WTC11 (cell line): ENCODE data around the gene PGS1. TPM values are rescaled to one million over a fixed set of nuclear protein-coding genes. Genes with fewer than 3 reads are reported as not detected.

Experiments
- ATAC-seq: fragments of 200-7000 bp; cut with Tn5 transposase; 2 replicates; pipeline ENCODE4 v1.10.0; 2021; ENCODE audit warnings: mild to moderate bottlenecking, moderate library complexity
- CTCF ChIA-PET: fragments of 300-600 bp; sonication (Branson Sonifier 250); formaldehyde crosslinking; loops from one replicate; lab custom pipeline; 2021; ENCODE audit warnings: antibody characterized with exemption; lab: Charles Lee
- POLR2A ChIA-PET: fragments of 350-600 bp; sonication (Branson Sonifier 250); formaldehyde crosslinking; loops from one replicate; lab custom pipeline; 2021; ENCODE audit warnings: antibody characterized with exemption; lab: Charles Lee
- DNase-seq: peaks from one replicate; pipeline ENCODE4 v3.0.0; 2021; ENCODE audit warnings: low spot score
- H3K27ac Mint-ChIP-seq: 2 replicates; pipeline ENCODE4 v1.8.0; 2021; ENCODE audit warnings: mixed read lengths
- H3K27me3 Mint-ChIP-seq: 2 replicates; pipeline ENCODE4 v1.8.0; 2021; ENCODE audit warnings: low read depth, mild to moderate bottlenecking, moderate library complexity, mixed read lengths
- H3K36me3 Mint-ChIP-seq: 2 replicates; pipeline ENCODE4 v1.8.0; 2021; ENCODE audit warnings: mixed read lengths
- H3K4me1 Mint-ChIP-seq: 2 replicates; pipeline ENCODE4 v1.8.0; 2022; ENCODE audit warnings: mixed read lengths
- H3K4me3 Mint-ChIP-seq: 2 replicates; pipeline ENCODE4 v1.8.0; 2021; ENCODE audit warnings: mild to moderate bottlenecking, moderate library complexity, mixed read lengths
- H3K9me3 Mint-ChIP-seq: 2 replicates; pipeline ENCODE4 v1.8.0; 2021; ENCODE audit warnings: mixed read lengths
- AR ChIP-seq: fragments of 250-450 bp; sonication (Bioruptor Pico); IDR thresholded peaks from 2 replicates; pipeline ENCODE4 v1.9.0; 2021; ENCODE audit warnings: mild to moderate bottlenecking
- CREM ChIP-seq: sonication (generic); formaldehyde crosslinking; IDR thresholded peaks from 2 replicates; pipeline ENCODE4 v1.8.1; 2022; ENCODE audit warnings: mild to moderate bottlenecking, missing genetic modification reagents, moderate library complexity
- E2F5 ChIP-seq: sonication (generic); formaldehyde crosslinking; IDR thresholded peaks from 2 replicates; pipeline ENCODE4 v1.8.1; 2022; ENCODE audit warnings: mild to moderate bottlenecking, moderate library complexity, missing genetic modification reagents
- ELF4 ChIP-seq: sonication (generic); formaldehyde crosslinking; IDR thresholded peaks from 2 replicates; pipeline ENCODE4 v1.8.1; 2022; ENCODE audit warnings: low read depth, mild to moderate bottlenecking, moderate library complexity, missing genetic modification reagents
- FOXJ3 ChIP-seq: sonication (generic); formaldehyde crosslinking; IDR thresholded peaks from 2 replicates; pipeline ENCODE4 v1.9.0; 2021; ENCODE audit warnings: missing genetic modification reagents, mild to moderate bottlenecking, borderline replicate concordance
- FOXK1 ChIP-seq: sonication (generic); formaldehyde crosslinking; IDR thresholded peaks from 2 replicates; pipeline ENCODE4 v1.8.0; 2022; ENCODE audit warnings: mild to moderate bottlenecking, moderate library complexity, missing genetic modification reagents
- FOXP1 ChIP-seq: sonication (generic); formaldehyde crosslinking; IDR thresholded peaks from 2 replicates; pipeline ENCODE4 v1.8.0; 2022; ENCODE audit warnings: missing genetic modification reagents, mild to moderate bottlenecking, moderate library complexity, borderline replicate concordance
- GTF2I ChIP-seq: fragments of 250-450 bp; sonication (Bioruptor Pico); conservative IDR thresholded peaks from 2 replicates; pipeline ENCODE4 v1.4.0; 2021; ENCODE audit warnings: mild to moderate bottlenecking
- IRF1 ChIP-seq: sonication (generic); formaldehyde crosslinking; IDR thresholded peaks from 2 replicates; pipeline ENCODE4 v1.8.0; 2023; ENCODE audit warnings: missing genetic modification reagents
- MYBL2 ChIP-seq: sonication (generic); formaldehyde crosslinking; IDR thresholded peaks from 2 replicates; pipeline ENCODE4 v1.8.1; 2023; ENCODE audit warnings: mild to moderate bottlenecking, moderate library complexity, missing genetic modification reagents
- SMAD3 ChIP-seq: sonication (generic); formaldehyde crosslinking; IDR thresholded peaks from 2 replicates; pipeline ENCODE4 v1.8.0; 2022; ENCODE audit warnings: missing genetic modification reagents, mild to moderate bottlenecking, borderline replicate concordance
- SP1 ChIP-seq: sonication (generic); formaldehyde crosslinking; conservative IDR thresholded peaks from 2 replicates; pipeline ENCODE4 v1.8.1; 2022; ENCODE audit warnings: missing genetic modification reagents
- TEAD1 ChIP-seq: sonication (generic); formaldehyde crosslinking; IDR thresholded peaks from 2 replicates; pipeline ENCODE4 v1.8.0; 2022; ENCODE audit warnings: mild to moderate bottlenecking, missing genetic modification reagents
- TEAD4 ChIP-seq: sonication (generic); formaldehyde crosslinking; IDR thresholded peaks from 2 replicates; pipeline ENCODE4 v1.8.0; 2022; ENCODE audit warnings: mild to moderate bottlenecking, missing genetic modification reagents
- TP53 ChIP-seq: sonication (generic); formaldehyde crosslinking; IDR thresholded peaks from 2 replicates; pipeline ENCODE4 v1.8.1; 2023; ENCODE audit warnings: mild to moderate bottlenecking, missing genetic modification reagents
- USF2 ChIP-seq: sonication (generic); formaldehyde crosslinking; IDR thresholded peaks from 2 replicates; pipeline ENCODE4 v1.8.1; 2023; ENCODE audit warnings: mild to moderate bottlenecking, missing genetic modification reagents, moderate library complexity
- ZNF138 ChIP-seq: sonication (generic); formaldehyde crosslinking; conservative IDR thresholded peaks from 2 replicates; pipeline ENCODE4 v1.8.1; 2022; ENCODE audit warnings: mild to moderate bottlenecking, moderate library complexity, missing genetic modification reagents
- ZNF232 ChIP-seq: sonication (generic); formaldehyde crosslinking; IDR thresholded peaks from 2 replicates; pipeline ENCODE4 v1.8.0; 2022; ENCODE audit warnings: mild to moderate bottlenecking, missing genetic modification reagents
- ZNF263 ChIP-seq: sonication (generic); formaldehyde crosslinking; IDR thresholded peaks from 2 replicates; pipeline ENCODE4 v1.8.1; 2022; ENCODE audit warnings: low read depth, mild to moderate bottlenecking, moderate library complexity, missing genetic modification reagents
- total RNA-seq: library from RNA; stranded (reverse); gene quantifications from 3 replicates; pipeline ENCODE4 v1.2.3, GENCODE V29; 2021
- TF ChIP-seq, protein P1 (sequence below): sonication (generic); formaldehyde crosslinking; IDR thresholded peaks from 2 replicates; pipeline ENCODE4 v1.8.0; 2023; ENCODE audit warnings: mild to moderate bottlenecking, missing genetic modification reagents
- TF ChIP-seq, protein P2 (sequence below): fragments of 250-450 bp; sonication (Bioruptor Pico); conservative IDR thresholded peaks from 2 replicates; pipeline ENCODE4 v1.9.0; 2021; ENCODE audit warnings: mild to moderate bottlenecking

Gene PGS1
- total RNA-seq, 1 experiment from 2014 or later, result 51.4 TPM

GRCh38 chr17:78365561-78366108, 12.8 kb upstream of the PGS1 start:
- TF ChIP-seq ZNF263, result no peak
- peak; percentile 84 for TF ChIP-seq TEAD4 (CRISPR knock-in tag)
- TF ChIP-seq USF2, result peak; percentile 16; the same call in 1 of the 2 replicates
- TF ChIP-seq SP1 (CRISPR knock-in tag), result peak; percentile 65
- peak; percentile 94 for TF ChIP-seq TEAD1
- TF ChIP-seq FOXP1, result no peak
- TF ChIP-seq AR (CRISPR knock-in tag), result no peak
- ATAC-seq (peak; percentile 50), DNase-seq (peak; percentile 92)
- no peaks in the 10 kb centered on the region for H3K9me3 Mint-ChIP-seq
- CTCF ChIA-PET, result interaction anchor here (1.0 to 9.8 kb wide), 13 partner anchors 9 to 114 kb away, joined by 3 to 115 read pairs (median 4); partner anchors contain the start of gene PGS1
- POLR2A ChIA-PET, result interaction anchor here (1.0 to 1.8 kb wide), 4 partner anchors 9 to 49 kb away, joined by 3 to 7 read pairs (median 4); partner anchors contain the start of gene PGS1
- H3K4me1 Mint-ChIP-seq, result peaks cover 87% of the 10 kb centered on the region
- H3K4me3 Mint-ChIP-seq, result peak overlapping the region; percentile 46
- no peaks in the 10 kb centered on the region for H3K36me3 Mint-ChIP-seq
- no peaks in the 10 kb centered on the region for H3K27me3 Mint-ChIP-seq
- peak overlapping the region; percentile 97 for H3K27ac Mint-ChIP-seq

GRCh38 chr17:78366109-78366848, 12.2 kb upstream of the PGS1 start:
- ChIA-PET CTCF (interaction anchor here (1.0 to 9.8 kb wide), 12 partner anchors 9 to 115 kb away, joined by 3 to 115 read pairs (median 4); partner anchors contain the start of gene PGS1), POLR2A (interaction anchor here (0.6 to 1.8 kb wide), 5 partner anchors 8 to 266 kb away, joined by 3 to 7 read pairs (median 4); partner anchors contain the start of gene PGS1)
- Mint-ChIP-seq H3K36me3 (no peaks in the 10 kb centered on the region), H3K27me3 (no peaks in the 10 kb centered on the region), H3K9me3 (no peaks in the 10 kb centered on the region), H3K4me1 (peaks cover 89% of the 10 kb centered on the region), H3K27ac (peak overlapping the region; percentile 97), H3K4me3 (peak overlapping the region; percentile 46)
- DNase-seq (peak; percentile 40), ATAC-seq (peak; percentile 1)
- TF ChIP-seq CREM (CRISPR knock-in tag), result no peak
- TF ChIP-seq ZNF232, result 0 out of 2 replicates have a peak, but pooled peaks have one; percentile 45
- TF ChIP-seq MYBL2 (CRISPR knock-in tag), result 0 out of 2 replicates have a peak, but pooled peaks have one; percentile 46
- no peak for TF ChIP-seq ZNF138 (CRISPR knock-in tag)
- TF ChIP-seq ELF4, result no peak
- TF ChIP-seq, protein P1, sequence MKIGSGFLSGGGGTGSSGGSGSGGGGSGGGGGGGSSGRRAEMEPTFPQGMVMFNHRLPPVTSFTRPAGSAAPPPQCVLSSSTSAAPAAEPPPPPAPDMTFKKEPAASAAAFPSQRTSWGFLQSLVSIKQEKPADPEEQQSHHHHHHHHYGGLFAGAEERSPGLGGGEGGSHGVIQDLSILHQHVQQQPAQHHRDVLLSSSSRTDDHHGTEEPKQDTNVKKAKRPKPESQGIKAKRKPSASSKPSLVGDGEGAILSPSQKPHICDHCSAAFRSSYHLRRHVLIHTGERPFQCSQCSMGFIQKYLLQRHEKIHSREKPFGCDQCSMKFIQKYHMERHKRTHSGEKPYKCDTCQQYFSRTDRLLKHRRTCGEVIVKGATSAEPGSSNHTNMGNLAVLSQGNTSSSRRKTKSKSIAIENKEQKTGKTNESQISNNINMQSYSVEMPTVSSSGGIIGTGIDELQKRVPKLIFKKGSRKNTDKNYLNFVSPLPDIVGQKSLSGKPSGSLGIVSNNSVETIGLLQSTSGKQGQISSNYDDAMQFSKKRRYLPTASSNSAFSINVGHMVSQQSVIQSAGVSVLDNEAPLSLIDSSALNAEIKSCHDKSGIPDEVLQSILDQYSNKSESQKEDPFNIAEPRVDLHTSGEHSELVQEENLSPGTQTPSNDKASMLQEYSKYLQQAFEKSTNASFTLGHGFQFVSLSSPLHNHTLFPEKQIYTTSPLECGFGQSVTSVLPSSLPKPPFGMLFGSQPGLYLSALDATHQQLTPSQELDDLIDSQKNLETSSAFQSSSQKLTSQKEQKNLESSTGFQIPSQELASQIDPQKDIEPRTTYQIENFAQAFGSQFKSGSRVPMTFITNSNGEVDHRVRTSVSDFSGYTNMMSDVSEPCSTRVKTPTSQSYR, result 0 out of 2 replicates have a peak, but pooled peaks have one; percentile 53
- TF ChIP-seq, protein P2, sequence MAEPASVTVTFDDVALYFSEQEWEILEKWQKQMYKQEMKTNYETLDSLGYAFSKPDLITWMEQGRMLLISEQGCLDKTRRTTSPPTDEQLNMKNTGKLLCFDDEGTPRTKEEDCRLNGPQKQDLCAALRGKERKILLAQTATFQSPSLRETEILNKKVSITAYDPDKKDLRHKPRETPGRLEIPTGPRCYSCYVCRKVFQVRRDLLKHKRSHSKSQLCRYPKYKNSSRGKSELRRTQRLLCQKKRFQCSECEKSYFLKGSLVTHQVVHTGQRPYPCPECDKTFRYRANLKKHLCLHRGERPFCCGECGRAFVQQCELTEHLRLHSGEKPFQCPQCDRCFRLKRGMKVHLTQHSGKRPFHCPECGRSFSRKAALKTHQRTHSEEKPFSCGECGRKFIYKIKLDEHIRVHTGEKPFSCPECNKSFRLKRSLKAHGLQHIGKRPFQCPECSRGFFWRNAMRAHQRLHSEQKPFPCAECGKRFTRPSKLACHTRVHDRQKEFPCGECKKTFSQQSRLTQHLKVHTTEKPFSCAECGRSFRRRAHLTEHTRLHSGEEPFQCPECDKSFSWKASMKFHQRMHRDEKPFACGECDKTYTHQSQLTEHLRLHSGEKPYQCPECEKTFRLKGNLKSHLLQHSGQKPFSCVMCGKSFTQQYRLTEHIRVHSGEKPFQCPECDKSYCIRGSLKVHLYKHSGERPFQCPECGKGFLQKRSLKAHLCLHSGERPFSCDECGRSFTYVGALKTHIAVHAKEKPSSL (CRISPR knock-in tag), result no peak
- peak; percentile 24; the same call in 1 of the 2 replicates for TF ChIP-seq SMAD3 (CRISPR knock-in tag)
- peak; percentile 36; the same call in 1 of the 2 replicates for TF ChIP-seq FOXK1 (CRISPR knock-in tag)
- 0 out of 2 replicates have a peak, but pooled peaks have one; percentile 9 for TF ChIP-seq E2F5 (CRISPR knock-in tag)
- TF ChIP-seq TP53 (CRISPR knock-in tag), result 0 out of 2 replicates have a peak, but pooled peaks have one; percentile 36
- peak; percentile 69; the same call in 1 of the 2 replicates for TF ChIP-seq FOXP1
- no peak for TF ChIP-seq FOXJ3 (CRISPR knock-in tag)
- no peak for TF ChIP-seq IRF1
- no peak for TF ChIP-seq GTF2I
